ENCODE data around the gene PIGBOS1.
"Not testable (repeated sequence)": the region's sequence is repeated elsewhere in the genome, so short reads cannot be mapped to it uniquely, and the experiment has no call there.

The PIGBOS1 gene

DNA sequence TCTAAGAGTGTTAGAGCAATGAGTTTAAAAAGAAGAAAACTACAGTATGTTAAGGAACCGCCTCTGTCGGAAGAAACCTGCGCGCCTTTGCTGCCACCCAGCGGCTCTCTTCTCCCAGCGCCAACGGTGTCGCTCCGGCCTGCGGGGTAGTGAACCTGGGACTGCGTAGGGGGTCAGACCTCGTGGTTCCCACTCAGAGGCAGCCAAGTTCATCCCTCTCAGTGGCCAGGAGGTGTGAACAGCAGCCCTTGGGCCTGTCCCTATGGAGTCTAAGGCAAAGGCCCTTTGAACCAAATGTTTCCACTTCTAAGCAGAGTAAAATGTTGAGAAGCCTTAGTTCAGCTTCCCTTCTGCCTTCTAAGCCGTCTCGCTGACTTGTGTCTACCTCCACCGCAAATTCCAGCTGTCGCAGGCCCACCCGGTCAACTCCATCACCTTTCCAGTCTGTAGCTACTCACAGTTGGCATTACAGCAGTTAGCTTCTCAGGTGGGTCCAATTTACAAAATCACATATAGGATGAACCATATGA is 28.3 kb downstream of the PIGBOS1 start:
- peak; percentile 69 for DNase-seq

DNA sequence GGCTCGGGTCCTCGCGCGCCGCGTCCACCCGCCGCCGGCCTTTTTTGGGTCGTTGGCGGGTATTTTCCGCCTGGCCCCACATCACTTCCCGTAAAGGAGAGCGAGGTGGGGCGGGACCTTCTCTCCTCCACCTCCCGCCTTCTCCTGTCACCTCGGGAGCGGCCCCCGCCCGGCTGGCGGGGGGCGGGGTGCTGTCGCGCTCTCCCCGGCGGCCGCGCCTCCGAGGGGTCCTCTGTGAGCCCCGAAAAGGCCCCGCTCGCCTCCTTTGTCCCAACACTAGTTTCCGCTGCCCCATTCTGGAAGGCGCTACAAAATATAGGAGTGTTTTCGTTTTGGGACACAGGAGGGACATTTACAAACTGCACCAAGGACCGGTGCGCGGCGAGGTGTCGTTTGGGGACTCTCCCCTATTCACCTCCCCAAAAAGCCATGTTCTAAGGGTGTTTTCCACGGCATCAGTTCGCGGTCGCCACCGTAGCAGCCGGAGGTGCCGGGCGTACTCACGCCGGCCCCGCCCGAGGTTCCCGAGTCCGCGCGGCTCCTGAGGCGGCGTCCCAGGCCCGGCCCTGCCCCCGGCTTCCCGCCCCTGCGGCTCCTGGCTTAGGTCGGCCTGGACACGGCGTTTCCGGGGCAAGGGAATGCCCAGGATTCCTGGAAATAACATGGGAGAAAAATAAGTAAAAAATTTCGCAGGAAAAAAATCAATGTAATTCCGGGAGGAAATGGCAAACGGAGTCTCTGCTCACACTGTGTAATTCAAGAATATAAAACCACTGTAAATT is 29.0 kb downstream of the PIGBOS1 start, which contains the start of gene RAB27A:
RAB27A (minus strand) TSS at position 68 of the 782 bp plus-strand sequence. CDS start 54,879 bp downstream, outside the sequence.
- peak; percentile 44 for DNase-seq

DNA sequence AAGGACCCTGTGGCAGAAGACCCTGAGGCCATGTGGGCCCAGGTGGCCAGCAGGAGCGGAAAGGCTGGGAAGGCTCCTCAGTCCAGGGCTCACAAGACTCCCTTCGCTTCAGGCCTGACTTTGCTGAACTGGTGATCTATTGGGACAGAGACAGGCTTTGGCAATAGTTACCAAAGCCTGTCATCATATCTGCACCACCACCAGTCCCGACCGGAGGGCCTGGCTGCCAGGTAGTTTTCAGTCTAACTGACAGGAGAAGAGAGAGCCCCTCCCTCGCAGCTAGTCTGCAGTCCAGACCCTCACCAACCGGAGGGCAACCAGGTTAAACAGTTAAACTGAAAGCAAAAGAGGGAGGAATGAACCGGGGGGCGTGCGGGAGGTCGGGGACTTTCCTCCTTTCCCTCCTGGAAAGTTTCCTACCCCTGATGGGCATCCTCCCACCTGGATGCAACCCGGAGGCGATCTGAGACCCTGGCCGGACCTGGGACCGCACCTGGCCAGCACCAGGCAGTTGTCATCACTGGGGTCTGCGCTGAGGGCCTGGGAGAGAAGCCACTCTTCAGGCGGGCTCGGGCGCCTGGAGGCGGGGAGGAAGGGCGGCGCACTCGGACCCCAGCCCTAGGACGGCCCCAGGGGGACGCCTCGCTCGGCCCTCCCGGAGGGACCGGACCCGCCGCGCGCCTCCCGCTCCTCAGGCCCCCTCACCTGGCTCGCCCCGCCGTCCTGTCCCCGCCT is 29.7 kb downstream of the PIGBOS1 start:
- no peak for DNase-seq

DNA sequence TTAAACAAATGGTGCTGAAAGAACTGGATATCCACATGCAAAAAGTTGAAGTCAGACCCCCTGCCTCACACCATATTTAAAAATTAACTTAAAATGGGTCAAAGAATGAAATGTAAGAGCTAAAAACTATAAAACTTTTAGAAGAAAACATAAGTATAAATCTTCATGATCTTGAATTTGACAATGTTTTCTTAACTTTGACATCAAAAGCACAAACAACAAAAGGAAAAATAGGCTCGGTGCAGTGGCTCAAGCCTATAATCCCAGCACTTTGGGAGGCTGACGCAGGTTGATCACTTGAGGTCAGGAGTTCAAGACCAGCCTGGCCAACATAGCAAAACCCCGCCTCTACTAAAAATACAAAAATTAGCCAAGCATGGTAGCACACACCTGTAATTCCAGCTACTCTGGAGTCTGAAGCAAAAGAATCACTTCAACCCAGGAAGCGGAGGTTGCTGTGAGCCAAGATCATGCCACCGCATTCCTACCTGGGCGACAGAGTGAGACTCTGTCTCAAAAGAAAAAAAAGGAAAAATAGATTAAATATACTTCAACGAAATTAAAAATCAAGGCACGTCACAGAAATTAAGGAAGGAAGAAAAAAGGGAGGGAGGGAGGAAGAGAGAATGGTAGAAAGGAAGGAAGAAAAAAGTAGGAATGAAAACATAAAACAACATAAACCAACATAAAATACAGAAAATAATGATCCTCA is 30.8 kb downstream of the PIGBOS1 start:
- DNase-seq, result no peak

DNA sequence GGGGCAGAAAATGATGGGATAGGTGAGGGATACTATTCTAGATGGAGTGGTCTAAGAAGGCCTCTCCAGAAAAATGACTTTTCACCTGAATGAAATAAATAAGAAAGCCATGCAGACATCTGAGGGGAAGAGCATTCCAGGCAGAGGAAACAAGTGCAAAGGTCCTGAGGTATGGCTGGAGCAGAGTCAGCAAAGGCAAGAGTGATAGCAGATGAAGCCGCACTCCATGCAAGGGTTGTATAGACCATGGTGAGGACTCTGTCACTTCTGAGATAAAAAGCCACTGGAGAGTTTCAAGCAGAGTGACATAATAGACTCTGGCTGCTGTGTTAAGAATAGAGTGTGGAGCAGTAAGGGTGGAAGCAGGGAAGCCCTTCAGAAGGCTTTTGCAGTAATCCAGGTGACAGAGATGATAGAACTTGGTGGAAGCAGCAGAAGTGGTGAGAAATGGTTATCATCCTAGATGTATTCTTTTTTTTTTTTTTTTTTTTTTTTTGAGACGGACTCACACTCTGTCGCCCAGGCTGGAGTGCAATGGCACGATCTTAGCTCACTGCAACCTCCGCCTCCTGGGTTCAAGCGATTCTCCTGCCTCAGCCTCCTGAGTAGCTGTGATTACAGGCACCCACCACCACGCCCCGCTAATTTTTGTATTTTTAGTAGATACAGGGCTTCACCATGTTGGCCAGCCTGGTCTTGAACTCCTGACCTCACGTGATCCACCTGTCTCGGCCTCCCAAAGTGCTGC is 32.3 kb downstream of the PIGBOS1 start:
- DNase-seq, result not testable (repeated sequence)

DNA sequence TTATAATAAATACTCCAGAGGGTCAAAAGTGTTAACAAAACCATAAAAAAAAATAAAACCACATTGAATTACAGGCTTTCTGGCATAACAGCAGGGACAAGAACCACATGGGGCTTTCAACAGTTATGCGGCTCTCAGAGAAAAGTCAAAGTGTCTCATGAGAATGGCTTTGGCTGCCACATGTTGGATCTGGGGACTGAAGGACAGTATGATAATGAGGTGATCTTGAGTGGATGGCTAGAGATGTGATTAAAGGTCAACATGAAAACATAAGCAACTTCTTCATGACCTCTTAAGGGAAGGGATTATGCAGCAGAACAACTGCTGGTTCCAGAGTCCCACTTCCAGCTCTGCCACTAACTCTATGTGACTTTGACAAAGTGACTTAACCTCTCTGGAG is 34.5 kb downstream of the PIGBOS1 start:
- DNase-seq, result no peak

DNA sequence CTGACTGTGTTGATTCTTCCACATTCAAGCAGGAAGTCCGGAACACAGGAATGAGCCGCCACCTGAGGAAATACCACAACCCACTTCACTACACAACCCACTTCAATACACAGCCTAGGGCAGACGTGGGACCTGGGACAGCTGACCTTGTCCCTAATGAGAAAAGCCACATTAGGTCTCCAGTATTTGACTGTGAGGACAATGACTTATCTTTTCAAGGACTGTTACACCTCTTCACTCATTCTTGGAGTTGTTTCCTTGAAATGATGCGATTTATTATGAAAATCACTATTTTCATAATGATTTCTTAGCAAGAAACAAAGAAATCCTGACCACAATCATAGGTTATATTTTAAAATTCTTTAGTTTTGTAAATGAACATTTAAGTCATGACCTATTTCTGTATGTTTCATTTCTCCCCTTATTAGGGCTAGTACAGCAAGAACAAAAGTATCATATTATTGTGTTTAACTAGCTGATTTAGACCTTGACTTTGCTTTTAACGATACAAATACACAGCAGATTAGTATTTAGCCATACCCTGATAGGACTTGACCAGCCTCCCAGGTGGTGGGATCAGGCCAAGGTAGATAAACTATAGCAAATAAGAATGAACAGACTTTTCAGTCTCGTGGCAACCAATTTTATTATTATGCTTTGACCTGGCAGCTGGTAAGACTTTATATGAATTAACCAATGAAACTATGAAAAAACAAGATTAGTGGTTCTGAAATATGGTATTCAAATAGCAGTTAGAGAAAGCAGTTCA is 35.4 kb downstream of the PIGBOS1 start:
- no peak for DNase-seq

DNA sequence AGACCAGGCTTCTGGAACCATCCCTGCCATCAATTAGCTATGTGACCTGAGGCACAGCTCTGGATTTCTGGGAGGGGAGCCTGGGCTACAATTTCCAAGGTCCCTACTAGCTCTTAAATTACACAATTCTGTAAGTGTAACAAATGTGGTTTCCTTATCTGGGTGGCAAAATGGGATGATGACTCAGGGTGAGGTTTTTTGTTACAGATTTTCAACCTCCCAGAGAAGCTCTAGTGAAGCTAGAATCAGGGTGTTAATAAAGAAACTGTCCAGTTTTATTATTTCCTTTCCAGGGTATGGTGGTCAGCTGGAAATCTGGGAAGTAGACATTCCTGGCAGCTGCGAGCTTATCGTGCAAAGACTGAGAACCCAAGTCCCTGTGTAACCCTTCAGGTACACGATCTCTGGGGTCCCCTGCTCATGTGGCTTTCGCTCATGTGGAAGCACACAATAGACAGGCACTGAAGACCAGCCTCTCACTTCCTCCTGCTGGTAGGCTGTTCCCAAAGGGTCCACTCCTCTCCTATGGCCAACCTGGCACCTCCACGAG is 36.6 kb downstream of the PIGBOS1 start:
- no peak for DNase-seq

DNA sequence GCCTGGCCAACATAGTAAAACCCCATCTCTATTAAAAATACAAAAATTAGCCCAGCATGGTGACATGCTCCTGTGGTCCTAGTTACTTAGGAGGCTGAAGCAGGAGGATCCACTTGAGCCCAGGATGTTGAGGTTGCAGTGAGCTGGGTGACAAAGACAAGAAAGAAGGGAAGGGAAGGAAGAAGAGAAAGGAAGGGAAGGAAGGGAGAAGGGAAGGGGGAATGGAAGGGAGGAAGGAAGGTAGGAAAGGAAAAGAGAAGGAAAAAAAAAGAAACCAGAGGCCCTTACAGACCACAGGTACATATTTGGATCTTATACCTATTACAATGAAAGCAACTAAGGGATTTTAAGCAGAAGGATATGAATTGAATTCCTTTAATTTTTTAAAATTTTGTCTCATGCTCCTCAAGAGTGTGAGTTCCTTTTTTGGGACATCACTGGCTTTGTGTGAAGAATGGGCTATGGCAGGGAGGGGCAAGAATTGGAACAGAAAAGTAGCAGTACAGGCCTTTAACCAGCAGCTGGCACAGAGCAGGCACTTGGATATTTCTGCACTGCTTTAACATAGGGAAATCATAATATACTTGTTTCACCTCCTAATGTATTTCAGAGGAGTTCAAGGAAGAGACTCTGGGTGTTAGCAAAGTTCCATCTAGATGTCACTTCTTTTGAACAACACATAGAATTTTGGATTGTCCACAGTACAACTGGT is 37.2 kb downstream of the PIGBOS1 start:
- no peak for DNase-seq

DNA sequence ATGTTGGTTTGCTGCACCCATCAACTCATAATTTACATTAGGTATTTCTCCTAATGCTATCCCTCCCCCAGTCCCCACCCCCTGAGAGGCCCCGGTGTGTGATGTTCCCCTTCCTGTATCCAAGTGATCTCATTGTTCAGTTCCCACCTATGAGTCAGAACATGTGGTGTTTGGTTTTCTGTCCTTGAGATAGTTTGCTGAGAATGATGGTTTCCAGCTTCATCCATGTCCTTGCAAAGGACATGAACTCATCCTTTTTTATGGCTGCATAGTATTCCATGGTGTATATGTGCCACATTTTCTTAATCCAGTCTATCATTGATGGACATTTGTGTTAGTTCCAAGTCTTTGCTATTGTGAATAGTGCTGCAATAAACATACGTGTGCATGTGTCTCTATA is 38.3 kb downstream of the PIGBOS1 start:
- not testable (repeated sequence) for DNase-seq

DNA sequence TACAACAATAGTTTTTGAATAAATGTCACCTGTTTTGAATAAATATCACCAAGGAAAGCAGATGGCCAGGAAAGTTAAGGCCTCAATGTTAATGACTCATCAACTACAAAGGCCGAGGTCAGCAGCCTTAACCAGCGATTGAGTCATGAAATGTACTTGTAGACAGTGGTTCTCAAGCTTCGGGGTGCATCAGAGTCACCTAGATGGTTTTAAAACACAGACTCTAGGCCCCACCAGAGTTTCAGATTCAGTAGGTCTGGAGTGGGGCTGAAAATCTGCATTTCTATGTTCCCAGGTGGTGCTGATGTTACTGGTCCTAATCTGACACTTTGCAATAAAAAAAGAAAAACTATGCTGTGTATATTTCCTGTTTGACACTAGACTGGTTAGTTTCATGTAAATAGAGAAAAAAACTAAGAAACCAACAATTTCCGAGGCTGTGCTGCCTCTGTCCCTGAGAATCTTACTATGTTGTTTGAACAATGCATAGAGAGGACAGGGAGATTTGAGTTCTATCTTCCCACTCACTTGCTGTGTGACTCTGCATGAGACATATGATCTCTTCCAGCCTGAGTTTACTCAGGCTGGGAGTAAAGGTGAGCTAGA is 39.1 kb downstream of the PIGBOS1 start:
- no peak for DNase-seq

DNA sequence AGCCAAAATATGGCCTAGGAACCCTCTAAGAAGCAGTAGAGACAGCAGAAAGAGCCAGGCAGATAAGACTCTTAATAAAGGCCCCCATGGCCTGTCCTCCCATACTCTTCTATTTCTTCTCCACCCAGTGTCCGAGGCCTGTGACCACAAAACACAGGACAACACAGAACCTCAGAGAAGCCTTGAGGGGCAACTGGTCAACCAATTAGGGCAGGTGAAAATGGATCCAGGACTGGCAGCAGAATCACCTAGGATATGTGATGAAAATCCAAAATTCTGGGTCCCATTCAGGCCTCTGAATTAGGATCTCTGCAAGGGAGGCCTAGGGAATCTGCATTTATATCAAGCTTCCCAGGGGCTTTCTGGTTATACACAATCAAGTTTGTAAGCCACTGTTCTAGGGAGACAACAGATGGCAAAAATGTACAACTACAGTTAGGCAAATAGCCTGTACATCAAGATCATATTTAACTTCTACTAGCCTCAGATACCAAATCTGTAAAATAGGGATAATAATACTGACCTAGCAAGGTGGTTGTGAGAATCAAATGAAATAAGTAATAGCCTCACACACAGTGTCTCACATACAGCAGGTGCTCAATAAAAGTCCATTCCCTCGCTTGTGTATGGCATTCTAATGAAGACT is 39.7 kb downstream of the PIGBOS1 start:
- no peak for DNase-seq

DNA sequence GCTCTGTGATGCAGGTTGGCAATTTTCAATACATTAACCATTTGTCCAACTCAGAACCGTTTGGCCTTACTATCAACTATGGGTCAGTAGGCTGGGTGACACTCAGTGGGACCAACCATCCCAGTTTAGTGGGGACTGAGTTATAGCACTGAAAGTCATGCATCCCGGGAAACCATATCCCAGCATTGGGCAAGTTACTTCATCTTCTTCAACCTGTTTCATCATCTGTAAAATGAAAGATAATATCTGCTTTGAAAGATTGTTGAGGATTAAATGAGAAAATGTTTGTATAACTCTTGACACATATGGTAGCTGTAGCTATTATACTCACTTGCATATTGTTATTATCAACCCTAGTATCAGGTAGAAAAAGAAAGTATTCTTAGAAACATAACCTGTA is 41.2 kb downstream of the PIGBOS1 start:
- DNase-seq, result no peak

DNA sequence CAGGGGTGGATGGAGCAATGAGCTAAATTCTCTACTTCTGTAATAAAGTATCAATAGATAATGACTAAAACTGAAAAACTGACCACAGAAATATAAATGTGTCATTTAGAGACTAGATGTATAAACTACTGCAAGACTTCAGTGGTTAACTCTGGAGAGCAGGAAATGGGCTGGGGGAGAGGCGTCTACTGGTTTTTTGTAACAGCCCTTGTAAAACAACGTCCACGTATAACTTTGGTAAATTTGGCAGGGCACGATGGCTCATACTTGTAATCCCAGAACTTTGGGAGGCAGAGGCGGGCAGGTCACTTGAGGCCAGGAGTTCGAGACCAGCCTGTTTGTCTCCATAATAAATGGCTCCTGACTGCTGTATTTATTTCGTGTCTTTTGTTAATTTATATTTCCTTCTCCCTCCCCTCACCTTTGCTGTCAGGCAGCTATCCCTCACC is 41.8 kb downstream of the PIGBOS1 start:
- DNase-seq, result peak; percentile 37

DNA sequence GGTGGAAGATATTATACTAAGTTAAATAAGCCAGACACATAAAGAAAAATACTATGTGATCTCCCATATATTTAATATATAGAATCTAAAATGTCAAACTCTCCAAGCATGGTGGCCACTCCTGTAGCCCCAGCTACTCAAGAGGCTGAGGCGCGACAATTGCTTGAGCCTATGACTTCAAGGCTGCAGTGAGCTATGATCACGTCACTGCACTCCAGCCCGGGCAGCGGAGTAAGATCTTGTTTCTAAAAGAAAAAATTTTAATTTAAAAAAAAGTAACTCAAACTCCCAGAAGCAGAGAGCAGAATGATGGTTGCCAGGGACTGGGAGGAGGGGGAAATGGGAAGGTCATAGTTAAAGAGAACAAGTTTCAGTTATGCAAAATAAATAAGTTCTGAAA is 42.6 kb downstream of the PIGBOS1 start:
- no peak for DNase-seq

DNA sequence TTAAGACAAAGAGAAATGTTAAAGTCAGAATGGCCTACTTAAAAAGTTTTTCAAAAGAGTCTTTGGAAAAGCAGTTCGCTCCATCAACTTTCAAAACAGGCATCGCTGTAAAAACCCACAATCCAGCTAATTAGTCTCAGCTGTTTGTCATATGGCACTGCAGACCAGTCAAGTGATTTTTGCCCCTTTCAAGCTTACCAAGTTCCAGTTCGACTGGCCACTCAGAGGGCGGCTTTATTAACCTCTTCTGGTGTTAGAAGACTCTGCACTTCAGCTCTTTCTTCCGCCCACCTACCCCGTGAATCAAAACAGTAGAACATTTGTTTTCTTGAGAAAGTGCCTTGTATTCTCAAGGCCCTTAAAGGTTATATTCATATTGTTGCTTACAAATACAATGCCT is 48.6 kb downstream of the PIGBOS1 start:
- no peak for DNase-seq

DNA sequence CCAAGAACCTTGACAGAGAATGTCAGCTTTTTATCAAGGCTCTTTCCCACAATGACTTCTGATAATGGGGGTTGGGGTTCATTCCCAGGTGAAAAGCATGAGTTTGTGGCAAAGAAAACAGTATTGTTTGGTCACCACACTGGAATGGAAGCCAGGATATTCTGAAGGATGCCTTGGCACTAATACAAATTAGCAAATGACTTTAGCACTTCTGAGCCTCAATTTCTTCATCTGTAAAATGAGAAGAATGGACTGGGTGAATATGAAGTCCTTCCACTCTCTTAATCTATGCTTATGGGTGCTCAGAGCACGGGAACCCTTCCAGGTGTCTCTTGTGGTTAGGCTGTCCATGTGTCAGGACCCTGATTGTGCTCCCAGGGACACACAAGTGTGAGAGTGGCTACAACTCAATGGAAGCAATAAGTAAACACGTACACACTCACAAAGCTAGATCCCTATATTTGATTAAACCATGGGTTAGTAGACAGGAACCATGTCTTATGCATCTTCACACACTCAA is 50.7 kb downstream of the PIGBOS1 start:
- no peak for DNase-seq

DNA sequence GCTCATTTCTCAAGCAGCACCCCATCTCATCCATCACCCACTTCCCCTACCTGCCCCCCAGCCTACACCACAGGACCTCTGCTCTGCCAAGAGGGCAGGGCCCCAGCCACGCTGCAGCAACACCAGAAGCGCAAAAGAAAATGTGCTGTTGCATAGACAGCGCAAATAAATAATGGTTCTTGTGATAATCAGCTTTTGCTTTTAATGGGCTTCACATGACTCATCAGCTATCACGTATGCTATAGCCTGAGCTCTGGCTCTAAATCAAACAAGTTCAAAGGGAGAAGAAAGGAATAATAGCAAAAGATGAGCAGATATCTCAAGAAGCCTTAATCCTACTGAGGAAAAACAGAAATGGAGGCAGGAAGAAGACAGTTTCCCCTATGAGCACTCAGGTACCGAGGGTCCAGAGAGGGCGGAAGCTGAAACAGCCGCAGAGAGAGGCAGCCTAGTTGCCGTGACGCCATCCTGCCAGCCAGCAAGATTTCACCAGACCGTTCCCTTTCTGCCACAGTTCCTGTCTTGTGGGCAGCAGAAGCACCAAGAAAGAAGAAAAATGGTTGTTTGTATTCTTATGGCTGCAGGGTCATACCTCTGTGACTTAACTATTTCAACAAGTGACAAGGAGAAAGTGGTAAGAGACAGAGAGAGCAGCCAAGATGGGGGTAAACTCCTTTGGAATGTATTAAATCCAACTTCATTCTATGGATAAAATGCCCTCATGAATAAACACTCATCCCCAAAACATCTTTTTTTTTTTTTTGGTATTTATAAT is 51.3 kb downstream of the PIGBOS1 start:
- peak; percentile 71 for DNase-seq
